Prostate gland (tissue), 2 donors: ENCODE data around the gene MARCHF3.

Experiments
- POLR2A ChIP-seq: fragments of 450-650 bp; IDR thresholded peaks from one replicate; pipeline ENCODE4 v1.6.1; 2016; ENCODE audit warnings: antibody characterized with exemption, mild to moderate bottlenecking
- TF ChIP-seq, protein P1 (sequence below), 4 experiments: fragments of 200-600 bp in 2 of 4; fragments of 450-650 bp in 2 of 4; sonication (generic) in 2 of 4; IDR thresholded peaks; 1 replicate in 3 of 4; 2 replicates in 1 of 4; pipeline ENCODE4 v1.5.1; 2016 to 2019; ENCODE audit warnings: antibody characterized with exemption in 4 of 4, mild to moderate bottlenecking in 2 of 4, moderate library complexity in 2 of 4

DNA sequence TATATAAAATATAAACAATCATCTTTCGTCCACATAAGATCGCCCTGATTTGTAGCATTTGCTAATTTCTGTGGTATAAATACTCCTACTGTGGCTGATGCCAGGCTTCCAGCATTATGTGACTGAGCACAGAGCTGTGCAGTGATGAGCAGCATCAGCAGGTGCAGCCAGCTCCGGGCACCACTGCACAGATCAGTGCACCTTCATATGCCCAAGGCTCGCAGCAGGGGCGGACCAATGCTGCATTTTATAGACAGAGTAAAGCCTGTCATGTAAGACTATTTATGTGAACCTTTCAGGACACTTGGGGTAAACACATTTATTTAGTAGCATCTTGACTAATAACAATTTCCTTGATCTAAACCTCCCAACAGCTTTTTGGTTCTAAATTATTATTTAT lies 200.3 kb downstream of the MARCHF3 start:
- TF ChIP-seq, protein P1, sequence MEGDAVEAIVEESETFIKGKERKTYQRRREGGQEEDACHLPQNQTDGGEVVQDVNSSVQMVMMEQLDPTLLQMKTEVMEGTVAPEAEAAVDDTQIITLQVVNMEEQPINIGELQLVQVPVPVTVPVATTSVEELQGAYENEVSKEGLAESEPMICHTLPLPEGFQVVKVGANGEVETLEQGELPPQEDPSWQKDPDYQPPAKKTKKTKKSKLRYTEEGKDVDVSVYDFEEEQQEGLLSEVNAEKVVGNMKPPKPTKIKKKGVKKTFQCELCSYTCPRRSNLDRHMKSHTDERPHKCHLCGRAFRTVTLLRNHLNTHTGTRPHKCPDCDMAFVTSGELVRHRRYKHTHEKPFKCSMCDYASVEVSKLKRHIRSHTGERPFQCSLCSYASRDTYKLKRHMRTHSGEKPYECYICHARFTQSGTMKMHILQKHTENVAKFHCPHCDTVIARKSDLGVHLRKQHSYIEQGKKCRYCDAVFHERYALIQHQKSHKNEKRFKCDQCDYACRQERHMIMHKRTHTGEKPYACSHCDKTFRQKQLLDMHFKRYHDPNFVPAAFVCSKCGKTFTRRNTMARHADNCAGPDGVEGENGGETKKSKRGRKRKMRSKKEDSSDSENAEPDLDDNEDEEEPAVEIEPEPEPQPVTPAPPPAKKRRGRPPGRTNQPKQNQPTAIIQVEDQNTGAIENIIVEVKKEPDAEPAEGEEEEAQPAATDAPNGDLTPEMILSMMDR (IDR thresholded peaks at IDR 0.05): no peak
- TF ChIP-seq POLR2A: no peak
